Measurements from ENCODE around the gene NUDT9.
"Not testable (repeated sequence)": the region's sequence is repeated elsewhere in the genome, so short reads cannot be mapped to it uniquely, and the experiment has no call there.

The NUDT9 gene

GRCh38 chr4:87422104-87423052 is at the start of gene NUDT9:
TSS of gene NUDT9 (plus strand) at chr4:87422573. CDS start at chr4:87422906, 333 bp downstream.
- peak; percentile 94 for DNase-seq

GRCh38 chr4:87375719-87376291 is 46.6 kb upstream of the NUDT9 start:
- peak; percentile 32 for DNase-seq

GRCh38 chr4:87377816-87378215 is 44.6 kb upstream of the NUDT9 start:
- DNase-seq, result no peak

GRCh38 chr4:87382116-87382515 is 40.3 kb upstream of the NUDT9 start:
- no peak for DNase-seq

GRCh38 chr4:87382931-87383330 is 39.4 kb upstream of the NUDT9 start:
- no peak for DNase-seq

- DNase-seq, result not testable (repeated sequence)
Measured at GRCh38 chr4:87384466-87385132, 37.8 kb upstream of the NUDT9 start.

GRCh38 chr4:87387237-87387636 is 35.1 kb upstream of the NUDT9 start:
- no peak for DNase-seq

- no peak for DNase-seq
Measured at GRCh38 chr4:87388901-87389300, 33.5 kb upstream of the NUDT9 start.

GRCh38 chr4:87390055-87390454 is 32.3 kb upstream of the NUDT9 start:
- DNase-seq, result not testable (repeated sequence)

GRCh38 chr4:87390551-87390890 is 31.9 kb upstream of the NUDT9 start:
- no peak for DNase-seq

GRCh38 chr4:87390891-87391575 is 31.3 kb upstream of the NUDT9 start, which contains the start of gene HSD17B11:
TSS of gene HSD17B11 (minus strand) at chr4:87391188. CDS start at chr4:87391070, 118 bp downstream.
- DNase-seq, result peak; percentile 87

GRCh38 chr4:87391576-87392054 is 30.8 kb upstream of the NUDT9 start:
- no peak for DNase-seq

GRCh38 chr4:87392183-87392582 is 30.2 kb upstream of the NUDT9 start:
- no peak for DNase-seq

GRCh38 chr4:87395073-87395472 is 27.3 kb upstream of the NUDT9 start:
- DNase-seq, result not testable (repeated sequence)

- DNase-seq, result not testable (repeated sequence)
Measured at GRCh38 chr4:87395851-87396250, 26.5 kb upstream of the NUDT9 start.

- no peak for DNase-seq
Measured at GRCh38 chr4:87399148-87399547, 23.2 kb upstream of the NUDT9 start.

- DNase-seq, result no peak
Measured at GRCh38 chr4:87399954-87400353, 22.4 kb upstream of the NUDT9 start.

GRCh38 chr4:87403732-87404131 is 18.6 kb upstream of the NUDT9 start:
- DNase-seq, result not testable (repeated sequence)

- no peak for DNase-seq
Measured at GRCh38 chr4:87405211-87405820, 17.1 kb upstream of the NUDT9 start.

- no peak for DNase-seq
Measured at GRCh38 chr4:87406462-87406861, 15.9 kb upstream of the NUDT9 start.

- DNase-seq, result not testable (repeated sequence)
Measured at GRCh38 chr4:87406902-87407301, 15.5 kb upstream of the NUDT9 start.

GRCh38 chr4:87409420-87409939 is 12.9 kb upstream of the NUDT9 start:
- DNase-seq, result no peak
